NB4 (cell line): ENCODE measurements around the gene BRF1.

Experiments
- MYC ChIP-seq: IDR thresholded peaks from 2 replicates; pipeline ENCODE4 v1.6.1; 2011; ENCODE audit warnings: low read depth, low read length
- POLR2A ChIP-seq: IDR thresholded peaks from 2 replicates; pipeline ENCODE4 v1.6.1; 2011; ENCODE audit warnings: mild to moderate bottlenecking; ENCODE audit not compliant: insufficient read length; ENCODE audit errors: extremely low read depth
- TF ChIP-seq, protein P1 (sequence below): IDR thresholded peaks from one replicate; pipeline ENCODE4 v1.5.1; 2012; ENCODE audit warnings: low read depth, low read length

DNA sequence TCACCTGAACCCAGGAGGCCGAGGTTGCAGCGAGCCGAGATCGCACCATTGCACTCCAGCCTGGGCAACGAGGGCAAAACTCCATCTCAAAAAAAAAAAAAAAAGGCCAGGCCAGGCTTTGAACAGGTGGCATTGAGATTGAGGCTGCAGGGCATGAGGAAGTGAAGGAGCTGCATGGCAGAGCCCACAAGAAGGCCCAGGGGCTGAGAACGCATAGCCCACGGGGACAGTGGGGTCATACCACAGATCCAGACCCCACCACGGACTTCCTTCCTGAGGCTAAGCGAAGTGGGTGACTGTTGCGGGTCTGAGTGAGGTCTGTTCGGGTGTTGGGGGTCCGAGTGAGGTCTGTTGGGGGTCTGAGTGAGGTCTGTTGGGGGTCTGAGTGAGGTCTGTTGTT lies 140.0 kb downstream of the BRF1 start:
- TF ChIP-seq, protein P1, sequence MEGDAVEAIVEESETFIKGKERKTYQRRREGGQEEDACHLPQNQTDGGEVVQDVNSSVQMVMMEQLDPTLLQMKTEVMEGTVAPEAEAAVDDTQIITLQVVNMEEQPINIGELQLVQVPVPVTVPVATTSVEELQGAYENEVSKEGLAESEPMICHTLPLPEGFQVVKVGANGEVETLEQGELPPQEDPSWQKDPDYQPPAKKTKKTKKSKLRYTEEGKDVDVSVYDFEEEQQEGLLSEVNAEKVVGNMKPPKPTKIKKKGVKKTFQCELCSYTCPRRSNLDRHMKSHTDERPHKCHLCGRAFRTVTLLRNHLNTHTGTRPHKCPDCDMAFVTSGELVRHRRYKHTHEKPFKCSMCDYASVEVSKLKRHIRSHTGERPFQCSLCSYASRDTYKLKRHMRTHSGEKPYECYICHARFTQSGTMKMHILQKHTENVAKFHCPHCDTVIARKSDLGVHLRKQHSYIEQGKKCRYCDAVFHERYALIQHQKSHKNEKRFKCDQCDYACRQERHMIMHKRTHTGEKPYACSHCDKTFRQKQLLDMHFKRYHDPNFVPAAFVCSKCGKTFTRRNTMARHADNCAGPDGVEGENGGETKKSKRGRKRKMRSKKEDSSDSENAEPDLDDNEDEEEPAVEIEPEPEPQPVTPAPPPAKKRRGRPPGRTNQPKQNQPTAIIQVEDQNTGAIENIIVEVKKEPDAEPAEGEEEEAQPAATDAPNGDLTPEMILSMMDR, result no peak
- no peak for TF ChIP-seq POLR2A
- TF ChIP-seq MYC, result no peak
